ENCODE results near the gene FBN3.

DNA sequence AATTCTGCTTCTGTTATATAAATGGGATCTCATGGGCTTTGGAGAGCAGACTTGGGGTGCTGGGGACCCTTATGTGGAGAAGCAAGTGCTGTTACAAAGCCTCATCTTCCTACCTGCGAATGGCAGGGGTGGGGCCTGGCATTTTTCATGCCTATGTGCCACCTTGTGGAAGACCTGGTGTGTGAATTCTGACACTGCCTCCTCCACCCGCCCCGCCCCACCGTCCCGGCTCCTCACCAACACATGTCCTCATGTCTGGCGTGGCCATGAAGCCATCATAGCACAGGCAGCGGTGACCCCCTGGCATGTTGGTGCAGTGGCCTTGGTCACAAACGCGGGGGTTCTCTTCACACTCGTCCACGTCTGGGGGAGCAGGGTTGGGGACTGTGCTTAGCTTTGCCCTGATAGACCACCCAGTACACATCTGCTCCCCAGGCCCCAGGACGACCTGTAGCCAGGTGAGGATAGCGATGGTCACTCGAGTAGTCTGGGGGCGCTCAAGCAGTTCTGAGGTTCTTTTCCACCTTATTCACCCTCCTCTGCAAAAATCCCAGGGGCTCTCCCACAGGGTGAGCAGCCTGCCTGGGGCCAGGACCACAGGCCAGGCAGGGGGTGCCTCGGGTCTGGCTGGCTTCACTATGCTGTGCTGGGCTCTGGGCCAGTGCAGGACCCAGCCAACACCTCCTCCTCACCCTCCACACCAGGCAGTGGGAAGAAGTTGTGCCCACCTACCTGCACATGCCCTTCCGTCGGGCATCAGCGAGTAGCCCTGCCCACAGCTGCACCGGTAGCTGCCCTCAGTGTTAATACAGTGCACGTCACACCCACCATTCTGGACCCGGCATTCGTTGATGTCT, 32.7 kb downstream of the FBN3 start:
- TF ChIP-seq, protein P1, sequence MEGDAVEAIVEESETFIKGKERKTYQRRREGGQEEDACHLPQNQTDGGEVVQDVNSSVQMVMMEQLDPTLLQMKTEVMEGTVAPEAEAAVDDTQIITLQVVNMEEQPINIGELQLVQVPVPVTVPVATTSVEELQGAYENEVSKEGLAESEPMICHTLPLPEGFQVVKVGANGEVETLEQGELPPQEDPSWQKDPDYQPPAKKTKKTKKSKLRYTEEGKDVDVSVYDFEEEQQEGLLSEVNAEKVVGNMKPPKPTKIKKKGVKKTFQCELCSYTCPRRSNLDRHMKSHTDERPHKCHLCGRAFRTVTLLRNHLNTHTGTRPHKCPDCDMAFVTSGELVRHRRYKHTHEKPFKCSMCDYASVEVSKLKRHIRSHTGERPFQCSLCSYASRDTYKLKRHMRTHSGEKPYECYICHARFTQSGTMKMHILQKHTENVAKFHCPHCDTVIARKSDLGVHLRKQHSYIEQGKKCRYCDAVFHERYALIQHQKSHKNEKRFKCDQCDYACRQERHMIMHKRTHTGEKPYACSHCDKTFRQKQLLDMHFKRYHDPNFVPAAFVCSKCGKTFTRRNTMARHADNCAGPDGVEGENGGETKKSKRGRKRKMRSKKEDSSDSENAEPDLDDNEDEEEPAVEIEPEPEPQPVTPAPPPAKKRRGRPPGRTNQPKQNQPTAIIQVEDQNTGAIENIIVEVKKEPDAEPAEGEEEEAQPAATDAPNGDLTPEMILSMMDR (IDR thresholded peaks at IDR 0.05): no peak
- TF ChIP-seq POLR2A (IDR thresholded peaks at IDR 0.05): no peak

Measured in heart left ventricle (tissue), 13 donors.